Measurements from ENCODE around the gene GLI2. TPM values are rescaled to one million over a fixed set of nuclear protein-coding genes. Genes with fewer than 3 reads are reported as not detected.

The GLI2 gene
- polyA plus RNA-seq, 3 donors: 0.09 to 1.3 (median 0.42) TPM

DNA sequence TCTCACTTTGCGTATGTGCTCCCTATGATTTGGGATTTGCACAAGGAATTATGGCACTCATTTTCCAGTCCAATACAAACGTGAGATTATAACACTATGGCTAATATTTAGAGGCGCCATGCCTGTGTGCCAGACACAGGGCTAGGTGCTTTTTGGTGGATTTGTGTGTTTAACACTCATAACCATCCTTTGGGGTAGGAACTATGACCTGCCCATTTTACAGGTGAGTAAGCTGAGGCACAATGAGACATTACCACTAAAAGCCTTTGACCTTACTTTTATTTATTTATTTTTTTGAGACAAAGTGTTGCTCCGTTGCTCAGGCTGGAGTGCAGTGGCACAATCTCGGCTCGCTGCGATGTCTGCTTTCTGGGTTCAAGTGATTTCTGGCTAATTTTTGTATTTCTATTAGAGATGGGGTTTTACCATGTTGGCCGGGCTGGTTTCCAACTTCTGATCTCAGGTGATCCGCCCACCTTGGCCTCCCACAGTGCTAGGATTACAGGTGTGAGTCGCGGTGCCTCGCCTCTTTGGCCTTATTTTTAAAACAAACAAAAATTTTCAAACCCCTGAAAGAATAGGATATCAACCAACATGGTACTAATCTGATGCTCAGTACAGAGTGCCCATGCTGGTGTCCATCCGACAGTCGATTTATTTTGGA is 26.6 kb upstream of the GLI2 start:
- WGBS, 3 donors: 66 to 86% (median 81%) methylated on average over 14 of the region's 14 CpGs
- no peak overlapping the region for H3K27ac ChIP-seq (ENCODE audit: low read depth, low read length)

GRCh38 chr2:120709608-120710041 is 26.0 kb upstream of the GLI2 start:
- 43 to 55% (median 45%) methylated on average over 5 of the region's 5 CpGs for WGBS, 3 donors
- no peak overlapping the region for H3K27ac ChIP-seq (ENCODE audit: low read depth, low read length)

GRCh38 chr2:120710256-120710655 is 25.4 kb upstream of the GLI2 start:
- 73 to 80% (median 80%) methylated on average over 16 of the region's 16 CpGs for WGBS, 3 donors

DNA sequence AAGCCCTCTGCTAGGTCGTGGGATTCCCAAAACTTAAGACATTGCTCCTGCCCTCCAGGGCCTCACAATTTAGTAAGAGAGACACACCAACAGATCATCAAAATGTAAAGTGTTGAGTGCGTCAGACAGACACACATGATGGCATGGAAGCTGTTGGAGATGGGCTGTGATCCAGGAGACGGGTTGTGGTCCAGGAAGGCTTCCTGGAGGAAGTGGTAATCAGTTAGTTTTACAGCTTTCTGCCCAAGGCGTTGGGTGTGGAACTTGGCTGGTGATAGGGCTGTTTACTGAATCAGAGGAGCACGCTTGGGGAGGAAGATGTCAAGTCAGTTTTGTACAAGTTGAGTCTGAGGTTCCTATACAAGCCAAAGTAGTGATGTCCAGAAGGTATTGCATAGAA is 24.0 kb upstream of the GLI2 start:
- no peak overlapping the region for H3K27ac ChIP-seq (ENCODE audit: low read depth, low read length)
- 66 to 84% (median 81%) methylated on average over 5 of the region's 5 CpGs for WGBS, 3 donors

More at GRCh38 chr2:120710256-120710655, 25.4 kb upstream of the GLI2 start:
- H3K27ac ChIP-seq (ENCODE audit: low read depth, low read length): no peak overlapping the region

- WGBS, 3 donors: 43 to 68% (median 46%) methylated on average over 7 of the region's 7 CpGs
Observed at GRCh38 chr2:120712180-120712681, 23.4 kb upstream of the GLI2 start.

DNA sequence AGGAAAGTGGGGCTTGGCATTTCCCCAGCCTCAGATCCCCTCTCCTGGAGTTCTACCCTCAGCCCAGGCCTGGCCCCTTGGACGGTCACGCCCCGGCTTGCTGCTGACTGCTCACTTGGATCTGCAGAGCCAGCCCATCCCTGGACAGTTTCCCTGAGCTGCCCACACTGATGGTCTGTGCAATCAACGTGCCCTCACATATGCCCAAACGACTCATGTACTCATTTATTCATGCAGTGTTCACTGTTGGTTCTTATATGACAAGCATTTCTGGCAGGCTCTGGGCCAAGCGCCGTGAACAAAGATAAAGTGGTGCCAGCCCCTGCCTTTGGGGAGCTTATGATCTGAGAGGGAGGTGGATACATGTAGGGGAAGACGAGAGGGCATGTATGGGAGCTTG is 20.3 kb upstream of the GLI2 start:
- 69 to 81% (median 78%) methylated on average over 8 of the region's 8 CpGs for WGBS, 3 donors
- H3K27ac ChIP-seq (ENCODE audit: low read depth, low read length): no peak overlapping the region

More at GRCh38 chr2:120712180-120712681, 23.4 kb upstream of the GLI2 start:
- H3K27ac ChIP-seq (ENCODE audit: low read depth, low read length): no peak overlapping the region

DNA sequence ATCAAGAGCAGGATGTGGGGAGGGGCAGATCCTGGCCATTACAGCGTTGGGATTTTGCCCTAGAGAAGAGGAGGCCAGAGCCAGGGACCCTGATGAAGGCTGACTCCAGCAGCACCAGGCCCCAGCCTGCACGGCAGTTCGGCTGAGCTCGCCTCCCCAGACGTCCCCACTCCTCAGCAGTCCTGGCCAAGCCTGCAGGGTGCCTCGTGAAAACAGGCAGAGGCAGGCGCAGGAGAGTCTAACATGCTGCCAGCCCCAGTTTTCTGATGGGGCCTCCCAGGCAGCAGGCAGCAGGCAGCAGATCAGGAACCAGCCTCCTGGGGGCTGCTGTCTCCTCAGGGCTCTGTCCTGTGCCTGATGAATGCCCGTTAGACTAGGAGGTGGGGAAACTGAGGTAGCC is 19.7 kb upstream of the GLI2 start:
- WGBS, 3 donors: 65 to 75% (median 67%) methylated on average over 8 of the region's 8 CpGs
- no peak overlapping the region for H3K27ac ChIP-seq (ENCODE audit: low read depth, low read length)

GRCh38 chr2:120716641-120717585 is 18.8 kb upstream of the GLI2 start:
- 73 to 83% (median 77%) methylated on average over 15 of the region's 15 CpGs for WGBS, 3 donors

GRCh38 chr2:120719491-120719890 is 16.2 kb upstream of the GLI2 start:
- H3K27ac ChIP-seq (ENCODE audit: low read depth, low read length): no peak overlapping the region
- WGBS, 3 donors: 72 to 75% (median 73%) methylated on average over 7 of the region's 7 CpGs

More at GRCh38 chr2:120716641-120717585, 18.8 kb upstream of the GLI2 start:
- H3K27ac ChIP-seq (ENCODE audit: low read depth, low read length): no peak overlapping the region

DNA sequence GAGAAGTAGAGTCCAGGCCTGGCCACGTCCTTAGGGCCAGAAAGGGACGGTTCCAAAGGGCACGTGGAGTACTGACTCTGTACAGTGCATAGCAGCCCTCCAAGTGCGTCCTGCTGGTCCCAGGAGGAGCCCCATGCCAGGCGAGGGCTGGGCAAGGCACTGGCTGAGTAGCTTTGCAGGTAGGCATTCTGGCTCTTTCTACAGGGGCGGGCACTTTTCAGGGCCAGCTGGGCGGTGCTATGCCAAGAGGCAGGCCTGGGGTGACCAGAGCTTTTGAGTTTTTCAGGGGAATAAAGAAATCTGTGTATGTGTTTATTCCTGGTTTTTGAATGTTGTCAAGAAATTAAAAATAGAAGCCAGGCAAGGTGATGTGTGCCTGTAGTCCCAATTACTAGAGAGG is 15.4 kb upstream of the GLI2 start:
- no peak overlapping the region for H3K27ac ChIP-seq (ENCODE audit: low read depth, low read length)
- 88 to 91% (median 90%) methylated on average over 7 of the region's 7 CpGs for WGBS, 3 donors

DNA sequence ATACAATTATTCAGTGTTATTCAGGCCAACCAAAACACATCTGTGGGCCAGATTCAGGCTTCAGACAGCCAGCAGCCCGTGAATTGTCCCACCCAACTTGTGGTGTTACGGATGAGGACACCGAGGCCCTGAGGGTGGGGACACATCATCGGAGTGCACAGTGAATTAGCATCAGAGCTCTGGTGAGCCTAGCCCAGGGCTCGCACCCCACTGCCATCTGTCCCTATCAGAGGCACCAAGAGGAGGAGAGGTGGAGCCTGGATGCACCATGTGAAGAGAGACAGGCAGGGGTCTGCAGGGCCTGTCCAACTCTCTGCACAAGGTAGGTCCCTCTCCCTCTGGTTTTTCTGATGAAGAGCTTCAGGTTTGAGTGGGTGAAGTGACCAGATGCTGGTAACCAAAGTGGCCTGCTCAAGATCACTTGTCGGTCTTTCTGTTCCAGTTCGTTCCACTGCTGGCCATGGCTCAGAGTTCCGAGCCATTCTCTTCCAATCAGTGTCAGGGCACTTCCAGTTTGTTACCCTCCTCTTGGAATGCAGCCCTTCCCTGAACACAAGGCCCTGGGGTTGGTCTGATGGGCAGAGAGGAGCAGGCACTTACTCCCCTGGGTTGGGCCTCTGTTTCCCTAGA is 14.8 kb upstream of the GLI2 start:
- no peak overlapping the region for H3K27ac ChIP-seq (ENCODE audit: low read depth, low read length)
- WGBS, 3 donors: 85 to 92% (median 85%) methylated on average over 8 of the region's 8 CpGs

DNA sequence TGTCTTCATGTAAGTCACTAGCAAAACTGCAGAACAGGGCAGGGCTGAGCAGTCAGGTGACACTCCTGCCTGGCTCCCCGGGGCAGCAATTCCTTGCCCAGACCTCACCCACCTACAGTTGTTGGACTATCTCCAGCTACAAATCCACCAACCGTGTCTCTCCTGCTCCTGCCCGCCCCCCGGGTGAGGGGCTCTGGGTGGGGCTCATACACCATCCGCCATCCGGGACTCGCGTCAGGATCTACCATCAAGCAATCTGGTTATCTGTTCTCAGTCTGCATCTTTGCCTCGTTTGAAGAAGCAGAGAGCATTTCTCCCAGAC is 13.5 kb upstream of the GLI2 start:
- H3K27ac ChIP-seq (ENCODE audit: low read depth, low read length): no peak overlapping the region

GRCh38 chr2:120722568-120723421 is 12.9 kb upstream of the GLI2 start:
- WGBS, 3 donors: 33 to 38% (median 36%) methylated on average over 11 of the region's 11 CpGs
- H3K27ac ChIP-seq (ENCODE audit: low read depth, low read length): no peak overlapping the region

More for the DNA sequence above, 13.5 kb upstream of the GLI2 start:
- 45 to 53% (median 53%) methylated on average over 9 of the region's 9 CpGs for WGBS, 3 donors

DNA sequence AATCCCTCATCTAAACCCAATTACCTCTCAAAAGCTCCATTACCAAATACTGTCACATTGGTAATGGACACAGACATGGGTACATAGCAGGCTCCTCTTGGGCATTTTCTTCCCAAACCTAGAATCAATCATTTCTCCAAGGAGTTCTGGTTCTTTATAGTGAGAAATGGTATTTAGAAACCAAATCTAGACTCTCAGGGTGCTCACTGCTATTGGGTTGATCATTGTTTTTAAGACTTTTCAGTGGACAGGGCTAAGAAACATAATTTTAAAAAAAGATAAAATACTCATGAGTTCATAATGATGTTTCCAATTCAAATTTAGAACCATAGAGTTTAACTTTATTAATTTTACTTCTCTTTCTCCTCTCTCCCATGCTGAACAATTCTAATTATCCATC is 9.4 kb upstream of the GLI2 start:
- no peak overlapping the region for H3K27ac ChIP-seq (ENCODE audit: low read depth, low read length)

GRCh38 chr2:120729406-120730399 is 6.0 kb upstream of the GLI2 start:
- H3K27ac ChIP-seq (ENCODE audit: low read depth, low read length): no peak overlapping the region
- WGBS, 3 donors: 42 to 54% (median 48%) methylated on average over 8 of the region's 8 CpGs

GRCh38 chr2:120731175-120731574 is 4.5 kb upstream of the GLI2 start:
- no peak overlapping the region for H3K27ac ChIP-seq (ENCODE audit: low read depth, low read length)
- 80 to 92% (median 90%) methylated on average over 5 of the region's 5 CpGs for WGBS, 3 donors
